COLO668 (cell line): ENCODE data around the gene SULT1B1.

Source experiments
- DNase-seq: peaks from one replicate; lab custom pipeline; 2025; ENCODE audit not compliant: unreplicated experiment; lab: John Stamatoyannopoulos, UW

SULT1B1 gene

DNA sequence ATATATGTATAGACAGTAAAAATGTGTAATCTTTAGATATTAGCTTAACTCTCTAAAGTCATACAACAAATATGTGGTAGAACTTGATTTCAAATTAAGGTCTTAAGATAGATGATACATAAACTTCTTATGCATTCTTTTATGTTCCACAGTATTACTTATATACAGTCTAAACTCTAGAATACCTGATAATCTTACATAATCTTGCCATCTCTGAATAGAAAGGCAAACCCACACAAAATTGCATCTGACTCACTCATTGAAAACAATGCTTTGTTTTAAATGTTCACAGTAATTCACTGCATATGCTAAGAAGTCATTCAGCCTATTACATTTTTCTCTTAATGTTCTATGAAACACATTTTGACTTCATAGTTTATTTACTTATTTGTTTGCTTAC is 10.1 kb downstream of the SULT1B1 start:
- DNase-seq: no peak

- no peak for DNase-seq
Observed at GRCh38 chr4:69749771-69750170, 10.6 kb downstream of the SULT1B1 start.

- DNase-seq: no peak
Observed at GRCh38 chr4:69748173-69748572, 12.2 kb downstream of the SULT1B1 start.

- no peak for DNase-seq
Observed at GRCh38 chr4:69744157-69744478, 16.3 kb downstream of the SULT1B1 start.

DNA sequence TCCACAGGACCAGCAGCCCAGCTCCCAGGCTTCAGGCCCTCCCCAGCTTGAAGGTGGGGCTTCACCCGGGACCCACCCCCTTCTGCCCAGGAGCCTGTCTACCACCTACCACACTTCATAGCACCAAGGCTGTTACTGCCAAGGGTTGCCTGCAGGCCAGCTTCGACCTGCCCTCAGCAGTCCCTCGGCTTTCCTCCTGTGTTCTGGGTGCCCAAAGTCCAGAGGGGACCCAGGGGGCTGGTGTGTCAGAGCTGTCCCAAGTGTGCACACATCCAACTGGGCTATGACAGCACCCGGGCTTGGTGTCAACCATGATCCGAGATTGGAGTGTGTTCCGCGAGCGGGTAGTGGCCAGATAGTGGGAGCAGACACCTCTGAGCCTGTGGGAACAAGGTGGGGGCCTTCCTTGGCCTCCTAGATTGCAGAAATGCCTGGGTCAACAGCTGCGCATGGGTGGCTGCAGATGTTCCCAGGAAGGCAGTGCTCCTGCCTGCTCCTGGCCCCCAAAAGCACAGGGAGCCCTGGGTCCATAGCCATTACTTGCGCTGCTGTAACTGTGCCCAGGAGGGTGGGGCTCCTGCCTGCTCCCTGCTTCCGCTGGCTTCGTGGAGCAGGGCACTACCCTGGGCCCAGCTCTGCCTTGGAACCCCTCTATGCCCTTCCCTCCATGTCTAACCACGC is 16.8 kb downstream of the SULT1B1 start:
- DNase-seq: no peak

GRCh38 chr4:69742596-69742995 is 17.8 kb downstream of the SULT1B1 start:
- no peak for DNase-seq

- no peak for DNase-seq
Observed at GRCh38 chr4:69738872-69739271, 21.5 kb downstream of the SULT1B1 start.

- no peak for DNase-seq
Observed at GRCh38 chr4:69735119-69735518, 25.3 kb downstream of the SULT1B1 start.

DNA sequence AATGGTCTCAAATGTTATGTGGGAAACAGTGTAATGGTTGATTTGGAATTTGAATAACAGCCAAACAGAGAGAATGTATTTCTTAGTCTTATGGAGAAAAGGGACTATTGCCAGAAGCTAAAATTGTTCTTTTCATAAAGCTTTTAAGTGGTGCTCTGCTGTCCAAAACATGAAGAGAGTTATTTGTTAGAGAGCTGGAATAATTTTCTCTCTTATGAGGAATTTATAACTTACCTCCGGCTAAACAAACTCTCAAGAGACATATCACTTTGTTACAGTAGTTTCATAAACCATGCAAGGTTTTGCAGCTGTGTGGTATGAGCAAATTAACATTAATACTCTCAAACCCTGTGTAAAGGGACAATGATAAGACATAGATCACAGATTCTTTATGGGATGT is 28.6 kb downstream of the SULT1B1 start:
- no peak for DNase-seq

DNA sequence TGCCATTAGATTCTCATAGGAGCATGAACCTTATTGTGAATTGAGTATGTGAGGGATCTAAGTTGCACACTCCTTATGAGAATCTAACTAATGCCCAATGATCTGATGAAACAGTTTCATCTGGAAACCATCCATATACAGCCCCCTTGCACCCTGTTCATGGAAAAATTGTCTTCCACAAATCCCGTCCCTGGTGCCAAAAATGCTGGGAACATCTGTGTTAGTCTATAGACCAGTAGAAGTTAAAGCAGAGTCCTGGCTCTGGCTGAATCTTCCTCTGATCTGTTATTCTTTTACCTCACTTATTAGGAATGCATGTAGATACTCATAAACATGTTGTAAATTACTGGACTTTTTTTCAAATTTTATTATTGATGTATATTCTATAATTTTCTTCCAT is 29.2 kb downstream of the SULT1B1 start:
- no peak for DNase-seq

- no peak for DNase-seq
Observed at GRCh38 chr4:69730002-69730401, 30.4 kb downstream of the SULT1B1 start.

GRCh38 chr4:69727926-69728325 is 32.5 kb downstream of the SULT1B1 start:
- DNase-seq: no peak

DNA sequence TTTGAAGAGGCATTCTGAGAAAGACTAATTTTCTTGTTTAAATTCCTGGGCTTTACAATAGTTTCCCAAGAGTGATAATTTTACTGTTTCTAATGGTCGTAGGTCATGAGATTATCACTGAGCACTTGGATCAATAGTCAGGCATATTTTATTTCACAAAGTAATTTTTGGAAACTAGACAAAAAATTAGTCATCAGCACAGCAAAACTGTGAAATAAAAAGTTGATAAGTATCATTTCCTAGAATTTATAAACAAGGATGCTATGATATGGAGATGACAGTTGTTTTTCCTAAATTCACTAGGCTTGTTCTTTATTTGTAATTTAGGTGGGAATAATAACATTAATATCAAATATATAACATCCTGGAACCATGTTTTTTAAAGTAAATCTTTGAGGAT is 33.0 kb downstream of the SULT1B1 start:
- DNase-seq: no peak

DNA sequence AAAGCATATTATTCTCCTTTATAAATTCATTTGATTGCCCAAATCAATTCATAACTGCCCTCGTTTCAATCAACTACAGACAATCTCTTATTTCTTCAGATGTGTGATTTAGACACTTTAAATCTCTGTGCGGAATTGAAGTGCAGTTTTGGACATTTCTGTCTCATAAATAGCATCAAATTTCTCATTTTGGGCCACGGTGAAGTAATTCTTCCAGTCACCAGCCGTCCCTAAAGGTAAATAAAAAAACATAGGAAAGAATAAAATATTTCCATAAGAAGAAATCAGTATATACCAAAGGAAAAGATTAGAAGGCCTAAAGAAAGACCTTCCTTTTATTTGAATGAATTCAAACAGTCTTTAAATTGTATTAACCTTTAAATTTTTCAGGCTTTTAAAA is 33.4 kb downstream of the SULT1B1 start:
- DNase-seq: no peak

DNA sequence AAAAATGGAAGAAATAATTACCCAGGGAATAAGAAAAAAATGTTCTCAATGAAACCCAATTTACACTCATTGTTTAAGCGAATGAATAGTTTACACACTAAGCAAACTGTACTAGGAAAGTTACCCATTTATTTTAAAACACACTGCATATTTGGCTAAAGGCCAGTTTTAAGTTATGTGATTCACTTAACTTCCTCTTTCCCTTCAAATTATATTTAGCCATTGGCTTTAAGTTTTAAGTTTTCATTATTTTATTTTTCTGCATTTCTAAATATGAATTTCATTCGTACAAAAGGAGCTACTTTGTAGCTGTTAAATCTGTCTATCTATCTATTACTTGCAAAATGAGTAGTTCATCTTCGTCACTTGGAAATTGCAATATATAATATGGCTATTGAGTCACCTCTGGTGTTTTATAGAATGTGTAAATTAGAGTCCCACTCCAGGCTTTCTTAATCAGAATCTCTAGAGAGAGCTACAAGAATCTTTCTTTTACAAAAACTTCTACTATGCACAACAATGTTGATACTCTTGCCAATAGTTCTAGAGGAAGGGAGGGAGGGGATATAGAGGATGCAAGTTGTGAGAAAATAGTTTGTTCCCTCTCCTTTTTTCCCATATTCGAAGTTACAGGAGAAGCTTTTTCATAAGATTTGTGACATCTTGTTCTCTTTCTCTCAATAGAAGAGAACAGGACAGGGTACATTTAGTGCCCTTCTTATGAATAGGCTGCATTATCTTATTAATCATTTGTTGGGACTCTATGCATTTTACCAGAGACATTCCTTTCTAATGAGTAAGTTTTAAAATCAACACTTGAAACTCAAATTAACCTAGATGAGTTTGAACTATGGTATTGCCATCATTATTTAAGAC is 41.8 kb downstream of the SULT1B1 start:
- no peak for DNase-seq

DNA sequence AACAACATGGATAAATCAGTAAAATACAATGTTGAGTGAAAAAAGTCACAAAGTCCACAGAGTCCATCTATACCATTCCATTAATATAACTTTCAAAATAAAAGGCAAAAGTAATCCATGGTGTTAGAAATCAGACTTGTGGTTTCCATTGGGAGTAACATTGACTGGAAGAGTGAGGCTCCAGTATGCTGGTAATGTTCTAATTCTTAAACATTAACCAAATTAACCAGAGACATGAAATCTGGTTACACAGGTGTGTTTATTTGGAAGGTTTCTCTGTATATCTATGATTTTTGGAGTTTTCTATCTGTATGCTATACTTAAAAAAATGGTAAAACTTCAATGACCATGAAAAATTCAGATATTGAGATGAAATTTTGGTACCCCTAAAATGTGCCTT is 42.6 kb downstream of the SULT1B1 start:
- no peak for DNase-seq

- DNase-seq: no peak
Observed at GRCh38 chr4:69716654-69717053, 43.8 kb downstream of the SULT1B1 start.

DNA sequence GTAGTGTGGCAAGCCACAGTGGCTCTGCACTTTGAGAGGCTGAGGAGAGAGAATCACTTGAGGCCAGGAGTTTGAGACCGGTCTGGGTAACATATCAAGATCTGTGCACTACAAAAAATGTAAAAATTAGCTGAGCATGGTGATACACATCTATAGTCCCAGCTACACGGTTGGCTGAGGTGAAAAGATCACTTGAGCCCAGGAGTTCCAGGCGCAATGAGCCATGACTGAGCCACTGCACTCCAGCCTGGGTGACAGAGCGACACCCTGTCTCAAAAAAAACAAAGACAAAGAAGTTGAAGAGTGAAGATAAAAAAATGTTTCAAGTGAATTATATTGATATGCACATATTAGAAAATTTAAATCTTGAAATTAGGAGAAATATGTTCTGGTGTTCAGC is 46.3 kb downstream of the SULT1B1 start:
- DNase-seq: no peak

DNA sequence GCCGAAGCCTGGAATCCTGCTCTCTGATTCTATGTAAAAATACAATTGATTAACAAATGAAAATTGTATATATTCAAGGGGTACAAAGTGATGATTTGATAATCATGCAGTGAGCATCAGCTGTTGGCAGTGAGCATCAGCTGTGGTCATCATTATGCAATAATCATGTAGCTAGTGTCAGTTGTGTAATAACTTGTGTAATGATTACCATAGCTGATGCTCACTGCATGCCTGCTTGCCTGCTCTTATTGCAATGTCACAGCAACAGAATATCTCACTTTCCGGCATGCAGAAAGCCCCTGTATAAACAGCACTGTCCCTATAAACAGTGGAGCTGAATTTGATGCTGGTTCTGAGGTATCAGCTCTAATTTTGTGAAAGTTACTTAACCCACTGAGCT is 46.8 kb downstream of the SULT1B1 start:
- DNase-seq: no peak

- DNase-seq: no peak
Observed at GRCh38 chr4:69710580-69710979, 49.8 kb downstream of the SULT1B1 start.

DNA sequence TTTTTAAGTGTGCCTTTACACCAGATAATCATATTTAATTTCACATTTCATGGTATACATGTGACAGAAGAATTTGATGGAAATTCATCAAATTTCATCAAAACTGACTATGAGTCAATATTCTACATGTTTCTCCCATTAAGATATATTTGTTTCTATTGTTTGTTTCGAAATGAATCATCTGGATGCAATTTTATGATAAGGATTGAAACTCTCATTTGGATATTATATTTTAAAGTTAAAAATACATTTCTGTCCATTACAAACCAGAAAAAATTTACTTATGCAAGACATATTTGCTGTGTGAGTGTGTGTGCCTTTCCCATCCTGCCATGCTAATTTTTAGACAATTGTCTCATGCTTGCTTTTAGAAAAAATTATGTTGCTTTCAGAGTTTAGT is 52.2 kb downstream of the SULT1B1 start:
- DNase-seq: no peak

DNA sequence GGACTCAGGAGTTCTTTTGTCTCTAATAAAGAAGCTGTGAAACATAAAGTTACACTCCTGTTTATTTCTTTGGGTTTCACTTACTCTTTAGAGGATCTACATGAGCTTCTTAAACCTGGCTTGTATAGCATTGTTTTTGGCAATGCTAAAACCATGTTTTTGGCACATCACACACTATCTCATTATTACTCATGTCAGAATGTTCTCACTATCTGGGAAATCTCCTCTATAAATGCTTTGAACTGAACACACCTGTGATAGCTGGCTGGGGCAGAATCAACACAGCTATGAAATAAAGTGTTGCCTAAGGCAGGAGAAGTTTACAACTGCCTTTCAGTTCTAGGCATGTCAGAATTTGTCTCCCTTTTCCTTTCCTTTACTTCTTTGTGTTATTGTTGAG is 52.6 kb downstream of the SULT1B1 start:
- DNase-seq: no peak

- DNase-seq: no peak
Observed at GRCh38 chr4:69702201-69702600, 58.2 kb downstream of the SULT1B1 start.
